Naive thymus-derived CD8-positive, alpha-beta T cell (primary cell): ENCODE data around the gene ZNF496. TPM values are rescaled to one million over a fixed set of nuclear protein-coding genes. Genes with fewer than 3 reads are reported as not detected.
"Not testable (repeated sequence)": the region's sequence is repeated elsewhere in the genome, so short reads cannot be mapped to it uniquely, and the experiment has no call there.

Experiments
- ATAC-seq, 2 donors: fragments of 150-1000 bp; cut with Tn5 transposase in 1 of 2; sonication (Bioruptor Pico), chemical (Tn5 transposase) in 1 of 2; 1 replicate in 1 of 2; 2 replicates in 1 of 2; pipeline ENCODE4 v1.10.0; 2021; ENCODE audit warnings: mild to moderate bottlenecking in 2 of 2, moderate library complexity in 2 of 2
- POLR2A ChIA-PET: fragments of 350-600 bp; sonication (Branson Sonifier 250); formaldehyde crosslinking; loops from one replicate; lab custom pipeline; 2021; ENCODE audit warnings: antibody characterized with exemption; lab: Charles Lee
- DNase-seq, 10 donors: peaks; one replicate each; pipeline versions ENCODE4 v3.0.0 to v3.0.0-alpha.2; 2020 to 2022
- H3K27ac Mint-ChIP-seq, 10 donors: one replicate each; pipeline ENCODE4 v1.8.0; 2020 to 2022; ENCODE audit warnings: mild to moderate bottlenecking in 10 of 10, mixed read lengths in 10 of 10, moderate library complexity in 4 of 10, inconsistent platforms in 1 of 10
- H3K27me3 Mint-ChIP-seq, 5 donors: one replicate each; pipeline ENCODE4 v1.8.0; 2021 to 2022; ENCODE audit warnings: mixed read lengths in 5 of 5
- H3K36me3 Mint-ChIP-seq, 3 donors: one replicate each; pipeline ENCODE4 v1.8.0; 2020 to 2022; ENCODE audit warnings: mixed read lengths in 3 of 3, mild to moderate bottlenecking in 2 of 3, inconsistent platforms in 1 of 3
- H3K4me1 Mint-ChIP-seq, 4 donors: one replicate each; pipeline ENCODE4 v1.8.0; 2021 to 2022; ENCODE audit warnings: mixed read lengths in 4 of 4
- H3K4me3 Mint-ChIP-seq, 10 donors: one replicate each; pipeline ENCODE4 v1.8.0; 2020 to 2022; ENCODE audit warnings: mild to moderate bottlenecking in 10 of 10, mixed read lengths in 10 of 10, moderate library complexity in 6 of 10, inconsistent platforms in 1 of 10
- H3K9me3 Mint-ChIP-seq, 9 donors: one replicate each; pipeline ENCODE4 v1.8.0; 2020 to 2022; ENCODE audit warnings: mixed read lengths in 9 of 9, mild to moderate bottlenecking in 3 of 9, inconsistent platforms in 1 of 9, moderate library complexity in 1 of 9
- polyA plus RNA-seq, 3 donors: library from polyadenylated mRNA; unstranded; fragments of 300-500 nt; fragmentation: Illumina TruSeq; gene quantifications; one replicate each; pipeline ENCODE4 v1.2.3, GENCODE V29; 2021
- total RNA-seq, 8 experiments: library from RNA in 2 of 8; stranded (reverse) in 2 of 8; gene quantifications; one replicate each; pipeline ENCODE4 v1.2.3 and lab custom pipeline; 2021 to 2026

The ZNF496 gene
- total RNA-seq: 10 to 100 TPM; 73.9 to 77.8 TPM
- 10 to 100 TPM; 17.3 to 36.3 (median 20.4) TPM for polyA plus RNA-seq
- total RNA-seq (lab: John Stamatoyannopoulos, UW): 50.0 to 101 (median 81.9) reads per million in 6 experiments

GRCh38 chr1:247331525-247332214 lies at the start of gene ZNF496:
Gene ZNF496, minus strand, starts transcription at chr1:247331867. Its CDS starts 2,289 bp downstream, at chr1:247329578.
- POLR2A ChIA-PET: interaction anchor here (0.7 to 3.1 kb wide), 10 partner anchors 8 to 1061 kb away, joined by 3 to 34 read pairs (median 4); partner anchors contain the start of gene ZNF669
- Mint-ChIP-seq H3K4me1 (peaks cover 38 to 78% (median 55%) of the 10 kb centered on the region in 4 donors), H3K9me3 (no peaks in the 10 kb centered on the region), H3K36me3 (peaks cover 0 to 12% (median 0%) of the 10 kb centered on the region in 3 donors), H3K27me3 (no peaks in the 10 kb centered on the region), H3K4me3 (peak within 1 kb of the TSS; percentile 84 to 97 (median 94)), H3K27ac (peak within 1 kb of the TSS; percentile 76 to 96 (median 94))
- peak; percentile 41 to 86 (median 68) for DNase-seq
- peak; percentile 57 to 64 for ATAC-seq

GRCh38 chr1:247378334-247379073 lies 46.8 kb upstream of the ZNF496 start:
- DNase-seq (no peak), ATAC-seq (no peak)
- POLR2A ChIA-PET: no interaction called here
- Mint-ChIP-seq H3K9me3 (peaks cover 0 to 1% (median 0%) of the 10 kb centered on the region in 9 donors), H3K36me3 (peaks cover 0 to 3% (median 0%) of the 10 kb centered on the region in 3 donors), H3K4me1 (peaks cover 0 to 4% (median 3%) of the 10 kb centered on the region in 4 donors), H3K4me3 (no peak overlapping the region), H3K27ac (no peak overlapping the region), H3K27me3 (peaks cover 0 to 3% (median 0%) of the 10 kb centered on the region in 5 donors)

GRCh38 chr1:247377656-247378055 lies 46.0 kb upstream of the ZNF496 start:
- H3K4me1 Mint-ChIP-seq, H3K4me3 Mint-ChIP-seq, H3K9me3 Mint-ChIP-seq, H3K27ac Mint-ChIP-seq, H3K27me3 Mint-ChIP-seq, POLR2A ChIA-PET, H3K36me3 Mint-ChIP-seq, DNase-seq, ATAC-seq: not testable (repeated sequence)

- H3K27ac Mint-ChIP-seq: no peak overlapping the region
- POLR2A ChIA-PET: no interaction called here
Measured at GRCh38 chr1:247376659-247377058, 45.0 kb upstream of the ZNF496 start.

GRCh38 chr1:247375747-247376146 lies 44.1 kb upstream of the ZNF496 start:
- Mint-ChIP-seq H3K4me1 (peaks cover 0 to 8% (median 5%) of the 10 kb centered on the region in 4 donors), H3K36me3 (peaks cover 0 to 3% (median 0%) of the 10 kb centered on the region in 3 donors), H3K27ac (no peak overlapping the region), H3K27me3 (peaks cover 0 to 17% (median 3%) of the 10 kb centered on the region in 5 donors), H3K9me3 (no peaks in the 10 kb centered on the region), H3K4me3 (no peak overlapping the region)
- POLR2A ChIA-PET: no interaction called here
- DNase-seq: no peak
- no peak for ATAC-seq

More at GRCh38 chr1:247376659-247377058, 45.0 kb upstream of the ZNF496 start:
- DNase-seq: no peak
- peaks cover 0 to 3% (median 0%) of the 10 kb centered on the region in 3 donors for H3K36me3 Mint-ChIP-seq
- H3K9me3 Mint-ChIP-seq: no peaks in the 10 kb centered on the region
- H3K4me1 Mint-ChIP-seq: peaks cover 0 to 8% (median 5%) of the 10 kb centered on the region in 4 donors
- H3K4me3 Mint-ChIP-seq: no peak overlapping the region
- H3K27me3 Mint-ChIP-seq: peaks cover 0 to 11% (median 3%) of the 10 kb centered on the region in 5 donors
- no peak for ATAC-seq

- not testable (repeated sequence) for ATAC-seq, H3K36me3 Mint-ChIP-seq, H3K27ac Mint-ChIP-seq, DNase-seq, H3K9me3 Mint-ChIP-seq, H3K4me1 Mint-ChIP-seq, H3K4me3 Mint-ChIP-seq
- peaks cover 0 to 21% (median 1%) of the 10 kb centered on the region in 5 donors for H3K27me3 Mint-ChIP-seq
- POLR2A ChIA-PET: interaction anchor here (0.6 kb wide), 1 partner anchor 1008 kb away, joined by 4 read pairs; no protein-coding TSS in a partner anchor
Measured at GRCh38 chr1:247374651-247375334, 43.1 kb upstream of the ZNF496 start.

GRCh38 chr1:247373721-247374141 lies 42.1 kb upstream of the ZNF496 start:
- Mint-ChIP-seq H3K36me3 (no peaks in the 10 kb centered on the region), H3K27me3 (peaks cover 0 to 25% (median 0%) of the 10 kb centered on the region in 5 donors), H3K4me3 (peak overlapping the region; percentile 16 to 72 (median 56)), H3K4me1 (peaks cover 0 to 8% (median 5%) of the 10 kb centered on the region in 4 donors), H3K27ac (no peak overlapping the region), H3K9me3 (no peaks in the 10 kb centered on the region)
- POLR2A ChIA-PET: interaction anchor here (0.5 to 0.7 kb wide), 2 partner anchors 51 to 162 kb away, joined by 3 to 4 read pairs; no protein-coding TSS in a partner anchor
- DNase-seq: peak; percentile 32 to 81 (median 56)
- peak; percentile 92 to 95 for ATAC-seq

- ATAC-seq: no peak
- H3K4me3 Mint-ChIP-seq: no peak overlapping the region
- H3K4me1 Mint-ChIP-seq: peaks cover 0 to 8% (median 5%) of the 10 kb centered on the region in 4 donors
Measured at GRCh38 chr1:247371801-247372259, 40.2 kb upstream of the ZNF496 start.

GRCh38 chr1:247370786-247371732 lies 39.4 kb upstream of the ZNF496 start:
- Mint-ChIP-seq H3K27ac (peak overlapping the region in 1 of 10 donors; percentile 18), H3K4me3 (no peak overlapping the region), H3K9me3 (peaks cover 0 to 3% (median 0%) of the 10 kb centered on the region in 9 donors), H3K27me3 (peaks cover 0 to 46% (median 12%) of the 10 kb centered on the region in 5 donors), H3K4me1 (peaks cover 0 to 8% (median 5%) of the 10 kb centered on the region in 4 donors), H3K36me3 (no peaks in the 10 kb centered on the region)
- ATAC-seq: no peak
- no peak for DNase-seq
- POLR2A ChIA-PET: no interaction called here

More at GRCh38 chr1:247371801-247372259, 40.2 kb upstream of the ZNF496 start:
- Mint-ChIP-seq H3K9me3 (peaks cover 0 to 3% (median 0%) of the 10 kb centered on the region in 9 donors), H3K36me3 (no peaks in the 10 kb centered on the region), H3K27me3 (peaks cover 0 to 38% (median 12%) of the 10 kb centered on the region in 5 donors), H3K27ac (peak overlapping the region in 1 of 10 donors; percentile 18)
- no peak for DNase-seq
- POLR2A ChIA-PET: no interaction called here

GRCh38 chr1:247368490-247369145 lies 37.0 kb upstream of the ZNF496 start:
- peaks cover 0 to 7% (median 0%) of the 10 kb centered on the region in 9 donors for H3K9me3 Mint-ChIP-seq
- no peak for DNase-seq
- H3K27me3 Mint-ChIP-seq: peaks cover 4 to 64% (median 20%) of the 10 kb centered on the region in 5 donors
- peaks cover 0 to 4% (median 2%) of the 10 kb centered on the region in 4 donors for H3K4me1 Mint-ChIP-seq
- ATAC-seq: no peak
- H3K36me3 Mint-ChIP-seq: no peaks in the 10 kb centered on the region
- no peak overlapping the region for H3K27ac Mint-ChIP-seq
- no peak overlapping the region for H3K4me3 Mint-ChIP-seq
- POLR2A ChIA-PET: no interaction called here
